ENCODE data around the gene ALG2.

DNA sequence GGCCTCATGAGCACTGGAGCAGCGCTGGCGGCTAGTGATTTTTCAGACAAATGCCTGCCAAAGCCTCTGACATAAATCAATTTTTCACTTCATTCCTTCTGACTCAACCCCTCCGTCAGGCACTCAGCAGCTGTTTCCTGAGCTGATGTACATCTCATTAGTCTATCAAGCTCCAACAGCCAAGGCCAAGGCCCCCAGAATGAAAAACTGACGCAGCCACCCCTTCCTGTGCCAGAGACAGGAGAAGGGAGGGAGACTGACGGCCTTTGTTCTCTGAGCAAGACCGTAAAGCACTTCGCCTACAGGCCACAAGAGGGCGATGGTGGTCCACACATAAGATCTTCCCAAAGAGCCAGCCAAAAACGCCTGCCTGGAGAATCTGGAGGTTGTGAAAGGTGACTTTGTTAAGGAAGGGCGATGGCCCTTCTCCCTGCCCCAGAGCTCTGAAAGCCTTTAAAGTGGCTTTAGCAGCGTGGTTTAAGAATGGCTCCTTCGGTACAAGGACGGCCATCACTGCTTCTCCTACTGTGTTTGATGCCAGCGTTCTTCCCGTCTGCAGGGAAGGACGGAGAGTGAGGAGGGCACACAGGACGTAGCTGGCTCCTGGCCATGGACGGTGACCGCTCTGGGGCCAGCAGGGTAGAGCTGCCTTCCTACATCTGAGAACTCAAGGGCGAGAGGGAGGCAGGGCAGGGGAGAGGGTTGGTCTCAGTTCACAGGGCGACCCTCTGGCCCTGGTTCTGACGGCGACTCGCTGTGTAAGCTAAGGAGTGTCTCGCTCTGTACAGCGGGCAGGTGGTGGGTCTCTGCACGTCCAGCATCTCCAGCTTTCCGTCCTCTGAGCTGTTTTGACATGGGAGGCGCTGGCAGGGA is 37.0 kb downstream of the ALG2 start:
- TF ChIP-seq POLR2AphosphoS5 (IDR thresholded peaks at IDR 0.05; ENCODE audit: borderline replicate concordance, low read depth, low read length) (no peak), EZH2 (IDR thresholded peaks at IDR 0.05) (no peak)
